H1 (cell line): ENCODE results near the gene PSMA5. TPM values are rescaled to one million over a fixed set of nuclear protein-coding genes. Genes with fewer than 3 reads are reported as not detected.

Experiments
- CTCF ChIA-PET: fragments of 300-600 bp; sonication (Branson Sonifier 250); formaldehyde crosslinking; loops from one replicate; lab custom pipeline; 2021; ENCODE audit not compliant: partially characterized antibody; lab: Charles Lee
- POLR2A ChIA-PET: fragments of 300-600 bp; sonication (Branson Sonifier 250); formaldehyde crosslinking; loops from one replicate; lab custom pipeline; 2021; ENCODE audit warnings: inconsistent platforms; ENCODE audit not compliant: partially characterized antibody; lab: Charles Lee
- DNase-seq, 2 experiments: peaks; one replicate each; pipeline versions ENCODE4 v3.0.0 to v3.0.0-alpha.2; 2010 to 2022; ENCODE audit warnings: low spot score in 2 of 2, low read depth in 1 of 2, mixed read lengths in 1 of 2
- FAIRE-seq: peaks from 2 replicates; lab custom pipeline; 2011; peaks lifted over from hg19 to GRCh38; lab: Jason Lieb, UNC
- H2AFZ ChIP-seq: 2 replicates; pipeline ENCODE4 v1.8.1; 2012; ENCODE audit warnings: low read length, inconsistent platforms
- H2AK5ac ChIP-seq: 2 replicates; pipeline ENCODE4 v1.6.1; 2013; ENCODE audit warnings: low read depth, low read length
- H2BK120ac ChIP-seq: replicated peaks from 2 replicates; pipeline ENCODE3; 2013; ENCODE audit warnings: low read depth, low read length, inconsistent platforms
- H2BK12ac ChIP-seq: 2 replicates; pipeline ENCODE4 v1.6.1; 2013; ENCODE audit warnings: low read depth, low read length
- H2BK15ac ChIP-seq: 2 replicates; pipeline ENCODE4 v1.6.1; 2013; ENCODE audit warnings: low read length
- H2BK20ac ChIP-seq: 2 replicates; pipeline ENCODE4 v1.6.1; 2013; ENCODE audit warnings: low read length
- H2BK5ac ChIP-seq: 2 replicates; pipeline ENCODE4 v1.6.1; 2013; ENCODE audit warnings: low read depth, low read length
- H3K14ac ChIP-seq: 2 replicates; pipeline ENCODE4 v1.6.1; 2013; ENCODE audit warnings: inconsistent platforms; ENCODE audit not compliant: insufficient read length
- H3K18ac ChIP-seq: 2 replicates; pipeline ENCODE4 v1.6.1; 2013; ENCODE audit warnings: low read length; ENCODE audit errors: extremely low read depth
- H3K23ac ChIP-seq: 2 replicates; pipeline ENCODE4 v1.6.1; 2013; ENCODE audit warnings: inconsistent platforms; ENCODE audit not compliant: insufficient read length
- H3K23me2 ChIP-seq: 2 replicates; pipeline ENCODE4 v1.6.1; 2013; ENCODE audit warnings: low read depth, low read length
- H3K27ac ChIP-seq: 2 replicates; pipeline ENCODE4 v1.6.1; 2011; ENCODE audit warnings: low read depth, low read length, inconsistent platforms
- H3K27me3 ChIP-seq, 4 experiments: replicated peaks in 1 of 4; 1 replicate in 1 of 4; 2 replicates in 3 of 4; pipeline versions ENCODE4 v1.6.1 to v1.8.1; 2011 to 2013; ENCODE audit warnings: low read length in 3 of 4, mild to moderate bottlenecking in 3 of 4, inconsistent platforms in 2 of 4, mixed read lengths in 2 of 4, moderate library complexity in 1 of 4; ENCODE audit not compliant: control insufficient read depth in 3 of 4, insufficient read depth in 3 of 4; ENCODE audit errors: extremely low read depth in 1 of 4
- H3K36me3 ChIP-seq, 4 experiments: 2 replicates each; pipeline versions ENCODE4 v1.6.1 to v1.8.1; 2011 to 2013; ENCODE audit warnings: mild to moderate bottlenecking in 4 of 4, low read length in 3 of 4, moderate library complexity in 2 of 4, control low read depth in 1 of 4, inconsistent platforms in 1 of 4; ENCODE audit not compliant: insufficient read depth in 4 of 4, control insufficient read depth in 2 of 4
- H3K4ac ChIP-seq: replicated peaks from 2 replicates; pipeline ENCODE3; 2013; ENCODE audit warnings: low read length, low read depth, mixed read lengths, inconsistent platforms; ENCODE audit not compliant: insufficient read length
- H3K4me1 ChIP-seq, 4 experiments: replicated peaks in 1 of 4; 1 replicate in 1 of 4; 2 replicates in 3 of 4; pipeline versions ENCODE4 v1.6.1 to v1.8.1; 2011 to 2013; ENCODE audit warnings: low read length in 3 of 4, inconsistent platforms in 2 of 4, mixed read lengths in 1 of 4; ENCODE audit not compliant: insufficient read depth in 4 of 4, control insufficient read depth in 3 of 4
- H3K4me2 ChIP-seq, 2 experiments: 2 replicates each; pipeline versions ENCODE4 v1.6.1 to v1.8.1; 2011 to 2013; ENCODE audit warnings: low read depth in 2 of 2, low read length in 2 of 2, control low read depth in 1 of 2, inconsistent platforms in 1 of 2, mild to moderate bottlenecking in 1 of 2; ENCODE audit not compliant: insufficient read depth in 1 of 2
- H3K4me3 ChIP-seq, 4 experiments: fragments of 200-600, 300-600 bp in 1 of 4; sonication (generic), shearing (Covaris generic), sonication (Bioruptor Twin) in 1 of 4; 2 replicates each; pipeline versions ENCODE4 v1.5.1 to v1.8.1; 2011 to 2016; ENCODE audit warnings: low read length in 4 of 4, low read depth in 3 of 4, control low read depth in 2 of 4, inconsistent platforms in 2 of 4, mild to moderate bottlenecking in 2 of 4, mixed read lengths in 1 of 4, moderate library complexity in 1 of 4; ENCODE audit not compliant: insufficient read depth in 2 of 4; ENCODE audit errors: extremely low read depth in 1 of 4
- H3K56ac ChIP-seq: replicated peaks from 2 replicates; pipeline ENCODE3; 2013; ENCODE audit warnings: low read depth, mild to moderate bottlenecking, mixed read lengths, low read length, inconsistent platforms; ENCODE audit not compliant: insufficient read length
- H3K79me1 ChIP-seq: 2 replicates; pipeline ENCODE4 v1.6.1; 2013; ENCODE audit warnings: low read depth, low read length, control low read depth
- H3K79me2 ChIP-seq, 2 experiments: 2 replicates each; pipeline versions ENCODE4 v1.6.1 to v1.8.1; 2012 to 2013; ENCODE audit warnings: low read length in 2 of 2, mild to moderate bottlenecking in 2 of 2, inconsistent platforms in 1 of 2; ENCODE audit not compliant: insufficient read depth in 2 of 2, control insufficient read depth in 1 of 2
- H3K9ac ChIP-seq, 4 experiments: replicated peaks in 1 of 4; 1 replicate in 1 of 4; 2 replicates in 3 of 4; pipeline versions ENCODE4 v1.6.1 to v1.8.1; 2011 to 2013; ENCODE audit warnings: low read depth in 3 of 4, low read length in 3 of 4, control low read depth in 2 of 4, mild to moderate bottlenecking in 2 of 4, moderate library complexity in 2 of 4, inconsistent platforms in 1 of 4; ENCODE audit errors: extremely low read depth in 1 of 4
- H3K9me3 ChIP-seq, 2 experiments: 2 replicates each; pipeline versions ENCODE4 v1.6.1 to v1.8.1; 2012 to 2013; ENCODE audit warnings: mild to moderate bottlenecking in 2 of 2, moderate library complexity in 2 of 2, control low read depth in 1 of 2, inconsistent platforms in 1 of 2, low read depth in 1 of 2, low read length in 1 of 2, mixed read lengths in 1 of 2; ENCODE audit not compliant: insufficient read depth in 2 of 2
- H4K20me1 ChIP-seq, 2 experiments: replicated peaks in 1 of 2; 2 replicates each; pipeline versions ENCODE3 to v1.8.1; 2011 to 2013; ENCODE audit warnings: inconsistent platforms in 2 of 2, low read length in 2 of 2, mild to moderate bottlenecking in 1 of 2; ENCODE audit not compliant: insufficient read depth in 2 of 2, control insufficient read depth in 1 of 2
- H4K5ac ChIP-seq: 2 replicates; pipeline ENCODE4 v1.6.1; 2013; ENCODE audit warnings: low read length, low read depth, mixed read lengths, inconsistent platforms; ENCODE audit not compliant: insufficient read length
- H4K8ac ChIP-seq: 2 replicates; pipeline ENCODE4 v1.8.0; 2013; ENCODE audit warnings: mild to moderate bottlenecking, moderate library complexity, low read length, inconsistent platforms; ENCODE audit not compliant: insufficient read depth; ENCODE audit errors: extremely low read depth
- H4K91ac ChIP-seq: replicated peaks from 2 replicates; pipeline ENCODE3; 2013; ENCODE audit warnings: low read length, mixed read lengths, inconsistent platforms; ENCODE audit not compliant: insufficient read length
- ASH2L ChIP-seq: fragments of 200-600, 300-600 bp; sonication (generic); IDR thresholded peaks from one replicate; pipeline ENCODE4 v1.7.1; 2017; ENCODE audit warnings: low read length
- BACH1 ChIP-seq: IDR thresholded peaks from 2 replicates; pipeline ENCODE4 v1.6.1; 2012; ENCODE audit warnings: low read length, improper control_type of control experiment
- BCL11A ChIP-seq, 2 experiments: IDR thresholded peaks; one replicate each; pipeline ENCODE4 v1.6.1; 2011; ENCODE audit warnings: low read depth in 2 of 2, low read length in 2 of 2, mild to moderate bottlenecking in 2 of 2
- EZH2 ChIP-seq: fragments of 200-600 bp; sonication (generic); IDR thresholded peaks from 2 replicates; pipeline ENCODE4 v1.7.1; 2012; ENCODE audit warnings: low read depth, mild to moderate bottlenecking, moderate library complexity, low read length, inconsistent platforms; ENCODE audit not compliant: severe bottlenecking
- GABPA ChIP-seq: IDR thresholded peaks from 2 replicates; pipeline ENCODE4 v1.6.1; 2011; ENCODE audit warnings: mild to moderate bottlenecking, low read length, moderate library complexity, borderline replicate concordance; ENCODE audit not compliant: insufficient read depth
- KDM1A ChIP-seq: fragments of 200-600, 300-600 bp; sonication (generic); IDR thresholded peaks from 2 replicates; pipeline ENCODE4 v1.7.1; 2016; ENCODE audit warnings: mild to moderate bottlenecking, low read length, borderline replicate concordance
- KDM4A ChIP-seq: IDR thresholded peaks from one replicate; pipeline ENCODE4 v1.7.1; 2012; ENCODE audit warnings: low read depth, mild to moderate bottlenecking, moderate library complexity, low read length, inconsistent platforms; ENCODE audit not compliant: severe bottlenecking
- KDM5A ChIP-seq: fragments of 200-600 bp; IDR thresholded peaks from 2 replicates; pipeline ENCODE4 v1.7.1; 2012; ENCODE audit warnings: mild to moderate bottlenecking, low read length, inconsistent platforms, mixed read lengths
- POLR2A ChIP-seq, 2 experiments: IDR thresholded peaks; 1 replicate in 1 of 2; 2 replicates in 1 of 2; pipeline ENCODE4 v1.6.1; 2011; ENCODE audit warnings: low read depth in 2 of 2, low read length in 2 of 2, mild to moderate bottlenecking in 2 of 2; ENCODE audit errors: control extremely low read depth in 1 of 2
- SAP30 ChIP-seq: fragments of 300-600 bp; sonication (generic); IDR thresholded peaks from 2 replicates; pipeline ENCODE4 v1.7.1; 2012; ENCODE audit warnings: low read length, moderate library complexity, mild to moderate bottlenecking, inconsistent platforms; ENCODE audit not compliant: insufficient read depth, insufficient replicate concordance
- SIRT6 ChIP-seq: IDR thresholded peaks from one replicate; pipeline ENCODE4 v1.7.1; 2012; ENCODE audit warnings: low read length, inconsistent platforms
- SIX5 ChIP-seq: IDR thresholded peaks from 2 replicates; pipeline ENCODE4 v1.6.1; 2011; ENCODE audit warnings: mild to moderate bottlenecking, low read depth, low read length
- TEAD4 ChIP-seq: IDR thresholded peaks from 2 replicates; pipeline ENCODE4 v1.6.1; 2012; ENCODE audit warnings: low read depth, low read length, inconsistent platforms, mixed read lengths
- WGBS, 2 experiments: shearing (Covaris generic) in 1 of 2; methylation state at CpG; one replicate each; pipeline versions ENCODE4 v1.1.6 to v1.1.7; 2013 to 2015; ENCODE audit warnings: low lambda C conversion rate in 2 of 2, mixed read lengths in 2 of 2, inconsistent platforms in 1 of 2, low coverage in 1 of 2, missing lambda C conversion rate in 1 of 2; ENCODE audit not compliant: insufficient replicate concordance in 2 of 2, insufficient coverage in 1 of 2, insufficient read length in 1 of 2; ENCODE audit errors: extremely low coverage in 1 of 2, missing lambda C conversion rate in 1 of 2; 5-methylcytosine and 5-hydroxymethylcytosine counted together
- polyA plus RNA-seq, 7 experiments: library from polyadenylated mRNA; depleted of rRNA in 3 of 7; stranded (reverse) in 5 of 7; unstranded in 2 of 7; fragments of >200 nt in 5 of 7; fragments of 200-250 nt in 2 of 7; gene quantifications; 1 replicate in 5 of 7; 2 replicates in 1 of 7; 4 replicates in 1 of 7; pipeline versions ENCODE4 v1.2.1 to v1.2.3, GENCODE V29; 2011 to 2013; ENCODE audit warnings: missing spikeins in 2 of 7, mixed read lengths in 2 of 7
- total RNA-seq: library from RNA; stranded (reverse); fragmentation: NEBNext Ultra II Directional; extraction: Animal tissue kit (Norgen Biotek cat#: 25700); gene quantifications from 2 replicates; pipeline ENCODE4 v1.2.1, GENCODE V29; 2021
- TF ChIP-seq, protein P1 (sequence below): IDR thresholded peaks from 2 replicates; pipeline ENCODE4 v1.6.1; 2012; ENCODE audit warnings: inconsistent platforms

PSMA5 gene
- total and polyA plus RNA-seq, 2 of the 8 experiments (the other 6 are each of a cell fraction or from before 2014, with no cell fraction given) = 140 to 166 TPM

DNA sequence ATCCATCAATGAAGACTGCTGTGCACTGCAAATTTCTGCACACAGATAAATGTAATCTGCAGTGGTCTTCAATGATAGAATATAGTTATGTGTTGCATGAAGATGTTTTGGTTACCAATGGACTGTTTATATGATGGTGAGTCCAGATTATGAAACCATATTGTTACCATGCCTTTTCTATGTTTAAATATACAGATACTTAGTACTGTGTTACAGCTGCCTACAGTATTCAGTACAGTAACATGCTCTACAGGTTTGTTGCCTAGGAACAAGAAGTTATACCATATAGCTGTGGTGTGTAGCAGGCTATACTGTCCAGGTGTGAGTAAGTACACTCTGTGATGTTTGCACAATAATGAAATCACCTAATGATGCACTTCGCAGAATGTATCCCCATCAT is 69.3 kb downstream of the PSMA5 start:
- Histone ChIP-seq H3K18ac (no peak overlapping the region), H3K23me2 (no peaks in the 10 kb centered on the region), H3K4me3 (no peak overlapping the region), H3K9ac (no peak overlapping the region), H4K91ac (no peak overlapping the region), H3K36me3 (peaks cover 0 to 13% (median 3%) of the 10 kb centered on the region in 4 experiments; a peak in 6 of 8 replicates), H3K14ac (no peak overlapping the region), H2BK15ac (no peak overlapping the region), H3K27ac (no peak overlapping the region), H2BK20ac (no peak overlapping the region), H3K27me3 (no peaks in the 10 kb centered on the region), H4K20me1 (no peaks in the 10 kb centered on the region), H3K23ac (no peak overlapping the region), H3K4ac (no peak overlapping the region), H2BK120ac (no peak overlapping the region), H2BK12ac (no peak overlapping the region), H3K9me3 (no peaks in the 10 kb centered on the region), H4K8ac (no peak overlapping the region), H3K79me1 (no peaks in the 10 kb centered on the region; the same call in 1 of the 2 replicates), H2AFZ (no peak overlapping the region), H3K4me2 (no peak overlapping the region), H3K4me1 (peaks cover 1 to 6% (median 4%) of the 10 kb centered on the region in 4 experiments; a peak in 5 of 7 replicates), H2AK5ac (no peak overlapping the region), H2BK5ac (no peak overlapping the region), H3K56ac (no peak overlapping the region), H4K5ac (no peak overlapping the region), H3K79me2 (no peaks in the 10 kb centered on the region)
- WGBS, 2 experiments = 94% methylated on average over 1 of the region's 1 CpG; no CpG with 5 or more reads in 1 of the 2 experiments
- FAIRE-seq (no peak), DNase-seq (no peak)
- ChIA-PET POLR2A (interaction anchor here (1.3 to 2.1 kb wide), 2 partner anchors 9 to 42 kb away, joined by 3 to 6 read pairs; partner anchors contain the start of gene SORT1), CTCF (interaction anchor here (0.6 to 1.6 kb wide), 7 partner anchors 19 to 176 kb away, joined by 3 to 4 read pairs (median 3); no protein-coding TSS in a partner anchor)
- no peak for TF ChIP-seq KDM4A
- TF ChIP-seq ASH2L = no peak
- TF ChIP-seq SAP30 = no peak
- no peak for TF ChIP-seq BACH1
- no peak for TF ChIP-seq SIRT6
- TF ChIP-seq EZH2 = no peak
- TF ChIP-seq KDM5A = no peak
- TF ChIP-seq GABPA = no peak
- TF ChIP-seq, protein P1, sequence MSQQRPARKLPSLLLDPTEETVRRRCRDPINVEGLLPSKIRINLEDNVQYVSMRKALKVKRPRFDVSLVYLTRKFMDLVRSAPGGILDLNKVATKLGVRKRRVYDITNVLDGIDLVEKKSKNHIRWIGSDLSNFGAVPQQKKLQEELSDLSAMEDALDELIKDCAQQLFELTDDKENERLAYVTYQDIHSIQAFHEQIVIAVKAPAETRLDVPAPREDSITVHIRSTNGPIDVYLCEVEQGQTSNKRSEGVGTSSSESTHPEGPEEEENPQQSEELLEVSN = no peak
- no peak for TF ChIP-seq TEAD4
- no peak for TF ChIP-seq POLR2A (IDR thresholded peaks at IDR 0.05; ENCODE audit: control extremely low read depth in 1 of 2, low read depth in 2 of 2, low read length in 2 of 2)
- no peak for TF ChIP-seq SIX5
- no peak for TF ChIP-seq BCL11A (IDR thresholded peaks at IDR 0.05; ENCODE audit: low read depth in 2 of 2, low read length in 2 of 2)
- no peak for TF ChIP-seq KDM1A
